Endothelial cell of umbilical vein (primary cell): ENCODE measurements around the gene ZC3H14. TPM values are rescaled to one million over a fixed set of nuclear protein-coding genes. Genes with fewer than 3 reads are reported as not detected.

Experiments
- BruUV-seq: library from RNA; stranded (reverse); fragments of 400-500 nt; replicated peaks from 2 replicates; lab custom pipeline; 2021; lab: Mats Ljungman, UMichigan
- CTCF ChIA-PET: fragments of 300-600, 350-600 bp; sonication (Branson Sonifier 250); formaldehyde crosslinking; loops from one replicate; lab custom pipeline; 2021; ENCODE audit warnings: antibody characterized with exemption, inconsistent platforms; lab: Charles Lee
- POLR2A ChIA-PET: fragments of 300-600, 350-600 bp; sonication (Branson Sonifier 250); formaldehyde crosslinking; loops from one replicate; lab custom pipeline; 2021; ENCODE audit warnings: antibody characterized with exemption, inconsistent platforms; lab: Charles Lee
- DNase-seq: peaks from one replicate; pipeline ENCODE4 v3.0.0-alpha.2; 2011; ENCODE audit warnings: low read depth, low spot score
- FAIRE-seq: peaks from 2 replicates; lab custom pipeline; 2011; peaks lifted over from hg19 to GRCh38; lab: Jason Lieb, UNC
- H2AFZ ChIP-seq: 2 replicates; pipeline ENCODE4 v1.6.0; 2012; ENCODE audit warnings: low read depth, low read length, control low read depth, inconsistent platforms
- H3K27ac ChIP-seq: 2 replicates; pipeline ENCODE4 v1.5.1; 2011; ENCODE audit warnings: low read depth, mild to moderate bottlenecking, control low read depth, low read length, moderate library complexity; ENCODE audit not compliant: insufficient read depth
- H3K27me3 ChIP-seq, 2 experiments: 2 replicates each; pipeline versions ENCODE4 v1.6.0 to v1.6.1; 2011; ENCODE audit warnings: low read length in 2 of 2, mixed read lengths in 1 of 2; ENCODE audit not compliant: control insufficient read depth in 2 of 2, insufficient read depth in 2 of 2
- H3K36me3 ChIP-seq, 2 experiments: 2 replicates in 1 of 2; 3 replicates in 1 of 2; pipeline ENCODE4 v1.5.1; 2011; ENCODE audit warnings: low read length in 2 of 2, mild to moderate bottlenecking in 1 of 2, moderate library complexity in 1 of 2; ENCODE audit not compliant: control insufficient read depth in 2 of 2, insufficient read depth in 2 of 2; ENCODE audit errors: extremely low read depth in 1 of 2
- H3K4me1 ChIP-seq: 3 replicates; pipeline ENCODE4 v1.5.1; 2011; ENCODE audit warnings: mild to moderate bottlenecking, low read length; ENCODE audit not compliant: control insufficient read depth, insufficient read depth; ENCODE audit errors: extremely low read depth
- H3K4me2 ChIP-seq: 2 replicates; pipeline ENCODE4 v1.6.1; 2011; ENCODE audit warnings: low read length, control low read depth, mixed read lengths; ENCODE audit not compliant: insufficient read depth
- H3K4me3 ChIP-seq, 3 experiments: fragments of 200-600 bp in 1 of 3; sonication (generic), shearing (Covaris generic) in 1 of 3; replicated peaks in 1 of 3; 2 replicates each; pipeline ENCODE4 v1.5.1; 2011 to 2016; ENCODE audit warnings: control low read depth in 3 of 3, low read length in 3 of 3, mild to moderate bottlenecking in 2 of 3, inconsistent platforms in 1 of 3, low read depth in 1 of 3, moderate library complexity in 1 of 3; ENCODE audit not compliant: insufficient read depth in 1 of 3
- H3K79me2 ChIP-seq: 2 replicates; pipeline ENCODE4 v1.6.0; 2012; ENCODE audit warnings: low read length, inconsistent platforms; ENCODE audit not compliant: control insufficient read depth, insufficient read depth
- H3K9ac ChIP-seq: replicated peaks from 2 replicates; pipeline ENCODE3; 2011; ENCODE audit warnings: low read length, control low read depth; ENCODE audit not compliant: insufficient read depth; ENCODE audit errors: extremely low read depth
- H3K9me1 ChIP-seq: replicated peaks from 3 replicates; pipeline ENCODE4 v1.6.0; 2011; ENCODE audit warnings: mild to moderate bottlenecking, low read length; ENCODE audit not compliant: control insufficient read depth, insufficient read depth; ENCODE audit errors: extremely low read depth
- H3K9me3 ChIP-seq: replicated peaks from 2 replicates; pipeline ENCODE4 v1.5.1; 2012; ENCODE audit warnings: low read length, inconsistent platforms; ENCODE audit not compliant: control insufficient read depth, insufficient read depth
- H4K20me1 ChIP-seq: replicated peaks from 2 replicates; pipeline ENCODE3; 2011; ENCODE audit warnings: mild to moderate bottlenecking, low read length; ENCODE audit not compliant: control insufficient read depth, insufficient read depth; ENCODE audit errors: extremely low read depth
- CTCF ChIP-seq, 2 donors: IDR thresholded peaks; 1 replicate in 1 of 2; 2 replicates in 1 of 2; pipeline ENCODE4 v1.5.1; 2011; ENCODE audit warnings: low read length in 2 of 2, mild to moderate bottlenecking in 2 of 2, moderate library complexity in 2 of 2, control low read depth in 1 of 2, inconsistent platforms in 1 of 2, low read depth in 1 of 2; ENCODE audit not compliant: insufficient read depth in 1 of 2; ENCODE audit errors: extremely low read depth in 1 of 2
- EZH2 ChIP-seq: IDR thresholded peaks from 2 replicates; pipeline ENCODE4 v1.6.1; 2012; ENCODE audit warnings: borderline replicate concordance, low read depth, mild to moderate bottlenecking, moderate library complexity, low read length, inconsistent platforms; ENCODE audit not compliant: severe bottlenecking
- FOS ChIP-seq: IDR thresholded peaks from 2 replicates; pipeline ENCODE4 v1.6.1; 2011; ENCODE audit warnings: mild to moderate bottlenecking, low read length, moderate library complexity, borderline replicate concordance; ENCODE audit not compliant: insufficient read depth
- GATA2 ChIP-seq: IDR thresholded peaks from 2 replicates; pipeline ENCODE4 v1.7.0; 2011; ENCODE audit warnings: low read depth, mild to moderate bottlenecking, moderate library complexity, mixed read lengths, low read length; ENCODE audit not compliant: insufficient read length, insufficient read depth
- JUN ChIP-seq: IDR thresholded peaks from 2 replicates; pipeline ENCODE4 v1.6.1; 2011; ENCODE audit warnings: borderline replicate concordance, low read depth; ENCODE audit not compliant: insufficient read length, insufficient read depth
- MAX ChIP-seq: IDR thresholded peaks from 2 replicates; pipeline ENCODE4 v1.6.1; 2011; ENCODE audit not compliant: insufficient read depth, insufficient read length
- MYC ChIP-seq: IDR thresholded peaks from one replicate; pipeline ENCODE4 v1.6.1; 2011; ENCODE audit warnings: mild to moderate bottlenecking, low read depth, low read length
- POLR2A ChIP-seq: IDR thresholded peaks from 2 replicates; pipeline ENCODE4 v1.6.1; 2012; ENCODE audit warnings: low read depth, mild to moderate bottlenecking, control low read depth, low read length
- POLR2AphosphoS5 ChIP-seq: IDR thresholded peaks from 2 replicates; pipeline ENCODE4 v1.6.1; 2012; ENCODE audit warnings: low read depth, mild to moderate bottlenecking, control low read depth, low read length, moderate library complexity; ENCODE audit not compliant: insufficient read depth
- dilution Hi-C: fragments of 300-500 bp; cut with MboI; formaldehyde crosslinking; loops from one replicate; pipeline ENCODE4 v1.15.0; 2019; ENCODE audit warnings: low sequenced_read_pairs; ENCODE audit not compliant: extremely low pct_ligation_motif_present
- intact Hi-C: fragments of 100-400 bp; cut with micrococcal nuclease; formaldehyde crosslinking; loops from one replicate; pipeline ENCODE4 v1.10.0; 2022
- polyA plus RNA-seq, 4 experiments: library from polyadenylated mRNA; depleted of rRNA in 3 of 4; stranded (reverse) in 3 of 4; unstranded in 1 of 4; fragments of >200 nt; gene quantifications; 2 replicates each; pipeline versions ENCODE4 v1.2.1 to v1.2.3, GENCODE V29; 2011 to 2012; ENCODE audit warnings: missing spikeins in 1 of 4
- total RNA-seq: library from RNA; stranded (reverse); gene quantifications from 2 replicates; pipeline ENCODE4 v1.2.3, GENCODE V29; 2021

ZC3H14 gene
- total and polyA plus RNA-seq, 2 donors (not counting 3 experiments of a cell fraction or from before 2014, with no cell fraction given), result 61.2 to 61.8 TPM

- Histone ChIP-seq H3K27ac (no peak overlapping the region), H3K9me1 (no peaks in the 10 kb centered on the region), H3K4me2 (no peak overlapping the region), H3K79me2 (peaks cover 54% of the 10 kb centered on the region), H3K9ac (no peak overlapping the region), H3K4me1 (peaks cover 5% of the 10 kb centered on the region), H3K36me3 (peaks cover 4% of the 10 kb centered on the region in 2 experiments), H3K27me3 (no peaks in the 10 kb centered on the region), H4K20me1 (peaks cover 7% of the 10 kb centered on the region), H3K4me3 (no peak overlapping the region), H2AFZ (no peak overlapping the region), H3K9me3 (no peaks in the 10 kb centered on the region)
- BruUV-seq, result no TSS peak
- ChIA-PET POLR2A (no interaction called here), CTCF (no interaction called here)
- intact Hi-C loops (no loop called here), dilution Hi-C loops (no loop called here)
- no peak for TF ChIP-seq JUN
- TF ChIP-seq MYC, result no peak
- no peak for TF ChIP-seq POLR2A
- no peak for TF ChIP-seq EZH2
- TF ChIP-seq MAX, result no peak
- TF ChIP-seq GATA2, result no peak
- FAIRE-seq, result no peak
- DNase-seq, result no peak
Observed at GRCh38 chr14:88546621-88547385, 16.0 kb upstream of the ZC3H14 start.

GRCh38 chr14:88547386-88547780 is 15.5 kb upstream of the ZC3H14 start:
- peaks cover 4% of the 10 kb centered on the region in 2 experiments for H3K36me3 ChIP-seq
- H3K27ac ChIP-seq, result no peak overlapping the region
- no TSS peak for BruUV-seq
- H2AFZ ChIP-seq, result no peak overlapping the region
- dilution Hi-C loops, result no loop called here
- H3K9ac ChIP-seq, result no peak overlapping the region
- ChIA-PET CTCF (no interaction called here), POLR2A (no interaction called here)
- no peaks in the 10 kb centered on the region for H3K27me3 ChIP-seq
- H3K4me3 ChIP-seq, result no peak overlapping the region
- FAIRE-seq (no peak), DNase-seq (no peak)
- H3K9me3 ChIP-seq, result no peaks in the 10 kb centered on the region
- peaks cover 56% of the 10 kb centered on the region for H3K79me2 ChIP-seq
- no peaks in the 10 kb centered on the region for H3K9me1 ChIP-seq
- peaks cover 9% of the 10 kb centered on the region for H3K4me1 ChIP-seq
- intact Hi-C loops, result no loop called here
- TF ChIP-seq EZH2 (no peak), GATA2 (no peak), FOS (no peak), MAX (no peak), CTCF (IDR thresholded peaks at IDR 0.05; ENCODE audit: extremely low read depth in 1 of 2, insufficient read depth in 1 of 2, low read depth in 1 of 2, low read length in 2 of 2) (no peak), POLR2A (no peak), MYC (no peak), POLR2AphosphoS5 (no peak), JUN (no peak)
- H3K4me2 ChIP-seq, result no peak overlapping the region
- H4K20me1 ChIP-seq, result peaks cover 4% of the 10 kb centered on the region
